SU-DHL-6 (cell line): ENCODE measurements around the gene ARSB.

Source experiments
- H2AFZ ChIP-seq: fragments of 200-600 bp; sonication (generic); 2 replicates; pipeline ENCODE4 v1.6.1; 2014; ENCODE audit warnings: low read depth, mild to moderate bottlenecking, moderate library complexity, mixed read lengths, antibody characterized with exemption, low read length; ENCODE audit not compliant: severe bottlenecking
- H3F3A ChIP-seq: fragments of 200-600 bp; shearing (Covaris generic); 2 replicates; pipeline ENCODE4 v1.6.0; 2016; ENCODE audit warnings: antibody characterized with exemption, mild to moderate bottlenecking; ENCODE audit not compliant: insufficient read depth
- H3K27ac ChIP-seq: fragments of 200-600 bp; sonication (generic); 2 replicates; pipeline ENCODE4 v1.5.1; 2016; ENCODE audit warnings: low read depth, mild to moderate bottlenecking, low read length, moderate library complexity, mixed read lengths
- H3K27me3 ChIP-seq: fragments of 200-600 bp; sonication (generic), shearing (Covaris generic); 2 replicates; pipeline ENCODE4 v1.6.0; 2014; ENCODE audit warnings: mild to moderate bottlenecking, low read length
- H3K36me3 ChIP-seq: fragments of 200-600 bp; sonication (generic); 2 replicates; pipeline ENCODE4 v1.6.1; 2014; ENCODE audit warnings: mild to moderate bottlenecking, low read length, mixed read lengths
- H3K4me2 ChIP-seq: fragments of 300-600, 200-600 bp; shearing (Covaris generic), sonication (generic); 2 replicates; pipeline ENCODE4 v1.6.0; 2014; ENCODE audit warnings: low read length, low read depth, mild to moderate bottlenecking; ENCODE audit not compliant: poor library complexity, severe bottlenecking
- H3K4me3 ChIP-seq: fragments of 200-600 bp; sonication (generic); 2 replicates; pipeline ENCODE4 v1.5.1; 2014; ENCODE audit warnings: antibody characterized with exemption, low read length, mild to moderate bottlenecking, mixed read lengths; ENCODE audit not compliant: insufficient read depth, poor library complexity, severe bottlenecking
- H3K79me2 ChIP-seq: fragments of 200-600 bp; sonication (generic); 2 replicates; pipeline ENCODE4 v1.6.1; 2014; ENCODE audit warnings: mild to moderate bottlenecking, low read length, moderate library complexity; ENCODE audit not compliant: insufficient read depth
- H3K9ac ChIP-seq: fragments of 200-600 bp; sonication (generic); 2 replicates; pipeline ENCODE4 v1.7.0; 2014; ENCODE audit warnings: mild to moderate bottlenecking, low read length
- H3K9me2 ChIP-seq: fragments of 200-600 bp; sonication (generic); replicated peaks from 2 replicates; pipeline ENCODE4 v1.6.1; 2014; ENCODE audit warnings: low read length; ENCODE audit not compliant: insufficient read depth
- H3K9me3 ChIP-seq: fragments of 200-600 bp; sonication (generic); 2 replicates; pipeline ENCODE4 v1.6.1; 2014; ENCODE audit warnings: low read length, mixed read lengths; ENCODE audit not compliant: insufficient read depth
- H4K20me1 ChIP-seq: fragments of 200-600 bp; sonication (generic); 2 replicates; pipeline ENCODE4 v1.6.1; 2014; ENCODE audit warnings: low read depth, mild to moderate bottlenecking, antibody characterized with exemption, low read length, moderate library complexity, mixed read lengths
- CTCF ChIP-seq: fragments of 200-600 bp; sonication (generic); IDR thresholded peaks from one replicate; pipeline ENCODE4 v1.5.1; 2017; ENCODE audit warnings: antibody characterized with exemption, mild to moderate bottlenecking, low read length, moderate library complexity; ENCODE audit not compliant: insufficient read depth, poor library complexity, severe bottlenecking
- EZH2phosphoT487 ChIP-seq: fragments of 200-600 bp; sonication (generic), shearing (Covaris generic); conservative IDR thresholded peaks from 2 replicates; pipeline ENCODE4 v1.6.1; 2018; ENCODE audit warnings: mild to moderate bottlenecking, antibody characterized with exemption, low read length, moderate library complexity, mixed read lengths

The ARSB gene

GRCh38 chr5:78993165-78993564 is 8.1 kb upstream of the ARSB start:
- TF ChIP-seq CTCF = no peak
- no peak for TF ChIP-seq EZH2phosphoT487
- no peaks in the 10 kb centered on the region for H4K20me1 ChIP-seq

GRCh38 chr5:78992146-78992545 is 7.0 kb upstream of the ARSB start:
- Histone ChIP-seq H4K20me1 (no peaks in the 10 kb centered on the region), H3K79me2 (no peaks in the 10 kb centered on the region), H3K27me3 (no peaks in the 10 kb centered on the region), H3K9ac (no peak overlapping the region), H3K9me3 (no peaks in the 10 kb centered on the region), H3K9me2 (no peaks in the 10 kb centered on the region), H3K4me3 (no peak overlapping the region), H3F3A (no peaks in the 10 kb centered on the region), H2AFZ (no peak overlapping the region), H3K36me3 (no peaks in the 10 kb centered on the region), H3K4me2 (no peak overlapping the region), H3K27ac (no peak overlapping the region)
- TF ChIP-seq CTCF = no peak
- no peak for TF ChIP-seq EZH2phosphoT487

More at GRCh38 chr5:78993165-78993564, 8.1 kb upstream of the ARSB start:
- no peak overlapping the region for H3K9ac ChIP-seq
- no peaks in the 10 kb centered on the region for H3K27me3 ChIP-seq
- no peaks in the 10 kb centered on the region for H3K79me2 ChIP-seq
- no peak overlapping the region for H3K4me3 ChIP-seq
- H3K36me3 ChIP-seq = no peaks in the 10 kb centered on the region
- no peak overlapping the region for H2AFZ ChIP-seq
- H3K9me3 ChIP-seq = no peaks in the 10 kb centered on the region
- H3K27ac ChIP-seq = no peak overlapping the region
- H3K9me2 ChIP-seq = no peaks in the 10 kb centered on the region
- no peak overlapping the region for H3K4me2 ChIP-seq
- no peaks in the 10 kb centered on the region for H3F3A ChIP-seq

- H3F3A ChIP-seq = peaks cover 16% of the 10 kb centered on the region; the same call in 1 of the 2 replicates
- no peak overlapping the region for H3K9ac ChIP-seq
- no peak overlapping the region for H3K27ac ChIP-seq
- no peak overlapping the region for H3K4me3 ChIP-seq
- no peaks in the 10 kb centered on the region for H3K79me2 ChIP-seq
- no peaks in the 10 kb centered on the region for H3K9me2 ChIP-seq
- no peaks in the 10 kb centered on the region for H3K27me3 ChIP-seq
- H2AFZ ChIP-seq = no peak overlapping the region
- no peaks in the 10 kb centered on the region for H4K20me1 ChIP-seq
- H3K9me3 ChIP-seq = no peaks in the 10 kb centered on the region
- H3K4me2 ChIP-seq = no peak overlapping the region
- TF ChIP-seq CTCF = no peak
- TF ChIP-seq EZH2phosphoT487 = no peak
- H3K36me3 ChIP-seq = no peaks in the 10 kb centered on the region
Measured at GRCh38 chr5:78989080-78989479, 4.0 kb upstream of the ARSB start.
